A673 (cell line): ENCODE results near the gene ZNF836.

Experiments used
- EZH2 ChIP-seq: fragments of 200-600 bp; sonication (generic); IDR thresholded peaks from 2 replicates; pipeline ENCODE4 v1.6.1; 2017; ENCODE audit warnings: borderline replicate concordance, low read depth, mild to moderate bottlenecking, mixed read lengths, antibody characterized with exemption, low read length; ENCODE audit not compliant: poor library complexity, severe bottlenecking
- TF ChIP-seq, protein P1 (sequence below): fragments of 300-800, 200-600 bp; sonication (generic); conservative IDR thresholded peaks from 2 replicates; pipeline ENCODE4 v1.5.1; 2017; ENCODE audit warnings: low read depth, mild to moderate bottlenecking, antibody characterized with exemption, low read length, moderate library complexity, mixed read lengths

DNA sequence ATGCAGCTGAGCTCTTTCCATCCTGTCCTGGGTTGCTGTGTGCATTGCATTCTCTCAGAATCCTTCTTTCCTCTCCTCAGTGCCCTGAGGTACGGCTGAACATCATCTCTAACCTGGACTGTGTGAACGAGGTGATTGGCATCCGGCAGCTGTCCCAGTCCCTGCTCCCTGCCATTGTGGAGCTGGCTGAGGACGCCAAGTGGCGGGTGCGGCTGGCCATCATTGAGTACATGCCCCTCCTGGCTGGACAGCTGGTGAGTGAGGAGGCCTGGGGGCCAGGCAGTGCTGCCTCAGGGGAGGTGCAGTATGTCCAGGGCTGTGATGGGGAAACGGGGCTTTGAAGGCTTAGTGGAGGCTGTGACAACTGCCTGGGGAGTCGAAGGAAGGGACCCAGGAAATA, 48.2 kb upstream of the ZNF836 start:
- TF ChIP-seq, protein P1, sequence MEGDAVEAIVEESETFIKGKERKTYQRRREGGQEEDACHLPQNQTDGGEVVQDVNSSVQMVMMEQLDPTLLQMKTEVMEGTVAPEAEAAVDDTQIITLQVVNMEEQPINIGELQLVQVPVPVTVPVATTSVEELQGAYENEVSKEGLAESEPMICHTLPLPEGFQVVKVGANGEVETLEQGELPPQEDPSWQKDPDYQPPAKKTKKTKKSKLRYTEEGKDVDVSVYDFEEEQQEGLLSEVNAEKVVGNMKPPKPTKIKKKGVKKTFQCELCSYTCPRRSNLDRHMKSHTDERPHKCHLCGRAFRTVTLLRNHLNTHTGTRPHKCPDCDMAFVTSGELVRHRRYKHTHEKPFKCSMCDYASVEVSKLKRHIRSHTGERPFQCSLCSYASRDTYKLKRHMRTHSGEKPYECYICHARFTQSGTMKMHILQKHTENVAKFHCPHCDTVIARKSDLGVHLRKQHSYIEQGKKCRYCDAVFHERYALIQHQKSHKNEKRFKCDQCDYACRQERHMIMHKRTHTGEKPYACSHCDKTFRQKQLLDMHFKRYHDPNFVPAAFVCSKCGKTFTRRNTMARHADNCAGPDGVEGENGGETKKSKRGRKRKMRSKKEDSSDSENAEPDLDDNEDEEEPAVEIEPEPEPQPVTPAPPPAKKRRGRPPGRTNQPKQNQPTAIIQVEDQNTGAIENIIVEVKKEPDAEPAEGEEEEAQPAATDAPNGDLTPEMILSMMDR = no peak
- TF ChIP-seq EZH2 = no peak
